MM.1S (cell line): ENCODE measurements around the gene CFAP77.

Experiments
- DNase-seq: peaks from one replicate; pipeline ENCODE4 v3.0.0-alpha.2; 2015
- H2AFZ ChIP-seq: fragments of 300-600 bp; sonication (generic); 2 replicates; pipeline ENCODE4 v1.6.0; 2016; ENCODE audit warnings: antibody characterized with exemption, low read length
- H3F3A ChIP-seq: fragments of 300-600 bp; sonication (generic); 2 replicates; pipeline ENCODE4 v1.6.1; 2016; ENCODE audit warnings: mild to moderate bottlenecking, antibody characterized with exemption, low read length, moderate library complexity, mixed read lengths; ENCODE audit not compliant: insufficient read depth
- H3K27ac ChIP-seq: fragments of 300-600 bp; sonication (generic); 2 replicates; pipeline ENCODE4 v1.5.1; 2016; ENCODE audit warnings: mild to moderate bottlenecking, low read length
- H3K27me3 ChIP-seq: fragments of 300-600 bp; sonication (generic); replicated peaks from 2 replicates; pipeline ENCODE4 v1.6.0; 2016; ENCODE audit warnings: low read length; ENCODE audit not compliant: insufficient read depth
- H3K36me3 ChIP-seq: fragments of 300-600 bp; sonication (generic); replicated peaks from 2 replicates; pipeline ENCODE4 v1.6.1; 2016; ENCODE audit warnings: mild to moderate bottlenecking, low read length, mixed read lengths; ENCODE audit not compliant: insufficient read depth
- H3K4me1 ChIP-seq: fragments of 300-600 bp; sonication (generic); 2 replicates; pipeline ENCODE4 v1.6.1; 2016; ENCODE audit warnings: low read length, mixed read lengths
- H3K4me2 ChIP-seq: fragments of 300-600 bp; sonication (generic); 2 replicates; pipeline ENCODE4 v1.6.0; 2016; ENCODE audit warnings: low read depth, low read length
- H3K4me3 ChIP-seq: fragments of 300-600 bp; sonication (generic); 2 replicates; pipeline ENCODE4 v1.5.1; 2016; ENCODE audit warnings: low read length, mixed read lengths
- H3K79me2 ChIP-seq: fragments of 300-600 bp; sonication (generic); 2 replicates; pipeline ENCODE4 v1.6.1; 2016; ENCODE audit warnings: mixed run types, low read length, mixed read lengths
- H3K9ac ChIP-seq: fragments of 300-600 bp; sonication (generic); 2 replicates; pipeline ENCODE4 v1.6.1; 2016; ENCODE audit warnings: low read length, mixed read lengths
- H3K9me2 ChIP-seq: fragments of 300-600 bp; sonication (generic); replicated peaks from 2 replicates; pipeline ENCODE4 v1.6.1; 2016; ENCODE audit warnings: mild to moderate bottlenecking, low read length, mixed read lengths; ENCODE audit not compliant: insufficient read depth
- H3K9me3 ChIP-seq: fragments of 300-600 bp; sonication (generic); replicated peaks from 2 replicates; pipeline ENCODE4 v1.6.1; 2016; ENCODE audit warnings: mild to moderate bottlenecking, low read length, mixed read lengths; ENCODE audit not compliant: insufficient read depth
- H4K20me1 ChIP-seq: fragments of 300-600 bp; sonication (generic); 2 replicates; pipeline ENCODE4 v1.6.1; 2016; ENCODE audit warnings: mild to moderate bottlenecking, low read length, moderate library complexity, mixed read lengths; ENCODE audit not compliant: insufficient read depth
- CTCF ChIP-seq: fragments of 300-600 bp; sonication (generic); IDR thresholded peaks from 2 replicates; pipeline ENCODE4 v1.5.1; 2016; ENCODE audit warnings: antibody characterized with exemption, low read length, mixed read lengths
- EZH2 ChIP-seq: fragments of 300-600 bp; sonication (generic); optimal IDR thresholded peaks from 2 replicates; pipeline ENCODE3; 2017; ENCODE audit warnings: low read depth, mild to moderate bottlenecking, antibody characterized with exemption, low read length, mixed read lengths
- EZH2phosphoT487 ChIP-seq: fragments of 300-600 bp; sonication (generic); IDR thresholded peaks from 2 replicates; pipeline ENCODE4 v1.6.1; 2018; ENCODE audit warnings: antibody characterized with exemption, low read length

Gene CFAP77

GRCh38 chr9:132516301-132516700 is 106.3 kb downstream of the CFAP77 start:
- Histone ChIP-seq H3K9me3 (no peaks in the 10 kb centered on the region), H3K79me2 (no peaks in the 10 kb centered on the region), H2AFZ (no peak overlapping the region), H3K4me1 (no peaks in the 10 kb centered on the region), H4K20me1 (no peaks in the 10 kb centered on the region), H3F3A (no peaks in the 10 kb centered on the region), H3K4me3 (no peak overlapping the region), H3K4me2 (no peak overlapping the region), H3K9me2 (no peaks in the 10 kb centered on the region), H3K36me3 (no peaks in the 10 kb centered on the region), H3K27ac (no peak overlapping the region), H3K9ac (no peak overlapping the region), H3K27me3 (peaks cover 91% of the 10 kb centered on the region)
- TF ChIP-seq EZH2: no peak
- no peak for TF ChIP-seq EZH2phosphoT487
- no peak for TF ChIP-seq CTCF
- no peak for DNase-seq

GRCh38 chr9:132516911-132517310 is 106.9 kb downstream of the CFAP77 start:
- H3K9me3 ChIP-seq: no peaks in the 10 kb centered on the region
- no peaks in the 10 kb centered on the region for H3K9me2 ChIP-seq
- no peaks in the 10 kb centered on the region for H3F3A ChIP-seq
- no peak overlapping the region for H3K4me2 ChIP-seq
- peaks cover 91% of the 10 kb centered on the region for H3K27me3 ChIP-seq
- H3K9ac ChIP-seq: no peak overlapping the region
- H4K20me1 ChIP-seq: no peaks in the 10 kb centered on the region
- no peaks in the 10 kb centered on the region for H3K36me3 ChIP-seq
- no peak for DNase-seq
- H3K27ac ChIP-seq: no peak overlapping the region
- no peaks in the 10 kb centered on the region for H3K79me2 ChIP-seq
- TF ChIP-seq EZH2: no peak
- TF ChIP-seq CTCF: no peak
- no peak for TF ChIP-seq EZH2phosphoT487
- no peak overlapping the region for H3K4me3 ChIP-seq
- no peak overlapping the region for H2AFZ ChIP-seq
- no peaks in the 10 kb centered on the region for H3K4me1 ChIP-seq

GRCh38 chr9:132517815-132518550 is 108.0 kb downstream of the CFAP77 start:
- Histone ChIP-seq H3K4me2 (no peak overlapping the region), H3K9ac (no peak overlapping the region), H3K9me2 (no peaks in the 10 kb centered on the region), H2AFZ (no peak overlapping the region), H3K36me3 (no peaks in the 10 kb centered on the region), H3K4me1 (no peaks in the 10 kb centered on the region), H4K20me1 (no peaks in the 10 kb centered on the region), H3K9me3 (no peaks in the 10 kb centered on the region), H3K27me3 (peaks cover 91% of the 10 kb centered on the region), H3K4me3 (no peak overlapping the region), H3K79me2 (no peaks in the 10 kb centered on the region), H3K27ac (no peak overlapping the region), H3F3A (no peaks in the 10 kb centered on the region)
- DNase-seq: no peak
- TF ChIP-seq EZH2phosphoT487 (no peak), EZH2 (peak; percentile 67)

GRCh38 chr9:132518626-132519025 is 108.6 kb downstream of the CFAP77 start:
- DNase-seq: no peak
- no peak overlapping the region for H3K9ac ChIP-seq
- TF ChIP-seq EZH2 (no peak), CTCF (no peak), EZH2phosphoT487 (no peak)

More at GRCh38 chr9:132518626-132519025, 108.6 kb downstream of the CFAP77 start:
- no peak overlapping the region for H2AFZ ChIP-seq
- H3K4me3 ChIP-seq: no peak overlapping the region
- H3K9me3 ChIP-seq: no peaks in the 10 kb centered on the region
- H3K9me2 ChIP-seq: no peaks in the 10 kb centered on the region
- no peaks in the 10 kb centered on the region for H3K79me2 ChIP-seq
- peaks cover 90% of the 10 kb centered on the region for H3K27me3 ChIP-seq
- H3K4me1 ChIP-seq: no peaks in the 10 kb centered on the region
- no peaks in the 10 kb centered on the region for H3K36me3 ChIP-seq
- H3F3A ChIP-seq: no peaks in the 10 kb centered on the region
- no peak overlapping the region for H3K4me2 ChIP-seq
- H4K20me1 ChIP-seq: no peaks in the 10 kb centered on the region
- no peak overlapping the region for H3K27ac ChIP-seq
